H1 (cell line): Measurements from ENCODE around the gene SH3YL1. TPM values are rescaled to one million over a fixed set of nuclear protein-coding genes. Genes with fewer than 3 reads are reported as not detected.
A peak's percentile ranks its signal among the peaks of the same experiment; 100 is the strongest.

ENCODE experiments used
- CTCF ChIA-PET: fragments of 300-600 bp; sonication (Branson Sonifier 250); formaldehyde crosslinking; loops from one replicate; lab custom pipeline; 2021; ENCODE audit not compliant: partially characterized antibody; lab: Charles Lee
- POLR2A ChIA-PET: fragments of 300-600 bp; sonication (Branson Sonifier 250); formaldehyde crosslinking; loops from one replicate; lab custom pipeline; 2021; ENCODE audit warnings: inconsistent platforms; ENCODE audit not compliant: partially characterized antibody; lab: Charles Lee
- DNase-seq, 2 experiments: peaks; one replicate each; pipeline versions ENCODE4 v3.0.0 to v3.0.0-alpha.2; 2010 to 2022; ENCODE audit warnings: low spot score in 2 of 2, low read depth in 1 of 2, mixed read lengths in 1 of 2
- FAIRE-seq: peaks from 2 replicates; lab custom pipeline; 2011; peaks lifted over from hg19 to GRCh38; lab: Jason Lieb, UNC
- H2AFZ ChIP-seq: 2 replicates; pipeline ENCODE4 v1.8.1; 2012; ENCODE audit warnings: low read length, inconsistent platforms
- H2AK5ac ChIP-seq: 2 replicates; pipeline ENCODE4 v1.6.1; 2013; ENCODE audit warnings: low read depth, low read length
- H2BK120ac ChIP-seq: replicated peaks from 2 replicates; pipeline ENCODE3; 2013; ENCODE audit warnings: low read depth, low read length, inconsistent platforms
- H2BK12ac ChIP-seq: 2 replicates; pipeline ENCODE4 v1.6.1; 2013; ENCODE audit warnings: low read depth, low read length
- H2BK15ac ChIP-seq: 2 replicates; pipeline ENCODE4 v1.6.1; 2013; ENCODE audit warnings: low read length
- H2BK20ac ChIP-seq: 2 replicates; pipeline ENCODE4 v1.6.1; 2013; ENCODE audit warnings: low read length
- H2BK5ac ChIP-seq: 2 replicates; pipeline ENCODE4 v1.6.1; 2013; ENCODE audit warnings: low read depth, low read length
- H3K14ac ChIP-seq: 2 replicates; pipeline ENCODE4 v1.6.1; 2013; ENCODE audit warnings: inconsistent platforms; ENCODE audit not compliant: insufficient read length
- H3K18ac ChIP-seq: 2 replicates; pipeline ENCODE4 v1.6.1; 2013; ENCODE audit warnings: low read length; ENCODE audit errors: extremely low read depth
- H3K23ac ChIP-seq: 2 replicates; pipeline ENCODE4 v1.6.1; 2013; ENCODE audit warnings: inconsistent platforms; ENCODE audit not compliant: insufficient read length
- H3K23me2 ChIP-seq: 2 replicates; pipeline ENCODE4 v1.6.1; 2013; ENCODE audit warnings: low read depth, low read length
- H3K27ac ChIP-seq: 2 replicates; pipeline ENCODE4 v1.6.1; 2011; ENCODE audit warnings: low read depth, low read length, inconsistent platforms
- H3K27me3 ChIP-seq, 4 experiments: replicated peaks in 1 of 4; 1 replicate in 1 of 4; 2 replicates in 3 of 4; pipeline versions ENCODE4 v1.6.1 to v1.8.1; 2011 to 2013; ENCODE audit warnings: low read length in 3 of 4, mild to moderate bottlenecking in 3 of 4, inconsistent platforms in 2 of 4, mixed read lengths in 2 of 4, moderate library complexity in 1 of 4; ENCODE audit not compliant: control insufficient read depth in 3 of 4, insufficient read depth in 3 of 4; ENCODE audit errors: extremely low read depth in 1 of 4
- H3K36me3 ChIP-seq, 4 experiments: 2 replicates each; pipeline versions ENCODE4 v1.6.1 to v1.8.1; 2011 to 2013; ENCODE audit warnings: mild to moderate bottlenecking in 4 of 4, low read length in 3 of 4, moderate library complexity in 2 of 4, control low read depth in 1 of 4, inconsistent platforms in 1 of 4; ENCODE audit not compliant: insufficient read depth in 4 of 4, control insufficient read depth in 2 of 4
- H3K4ac ChIP-seq: replicated peaks from 2 replicates; pipeline ENCODE3; 2013; ENCODE audit warnings: low read length, low read depth, mixed read lengths, inconsistent platforms; ENCODE audit not compliant: insufficient read length
- H3K4me1 ChIP-seq, 4 experiments: replicated peaks in 1 of 4; 1 replicate in 1 of 4; 2 replicates in 3 of 4; pipeline versions ENCODE4 v1.6.1 to v1.8.1; 2011 to 2013; ENCODE audit warnings: low read length in 3 of 4, inconsistent platforms in 2 of 4, mixed read lengths in 1 of 4; ENCODE audit not compliant: insufficient read depth in 4 of 4, control insufficient read depth in 3 of 4
- H3K4me2 ChIP-seq, 2 experiments: 2 replicates each; pipeline versions ENCODE4 v1.6.1 to v1.8.1; 2011 to 2013; ENCODE audit warnings: low read depth in 2 of 2, low read length in 2 of 2, control low read depth in 1 of 2, inconsistent platforms in 1 of 2, mild to moderate bottlenecking in 1 of 2; ENCODE audit not compliant: insufficient read depth in 1 of 2
- H3K4me3 ChIP-seq, 4 experiments: fragments of 200-600, 300-600 bp in 1 of 4; sonication (generic), shearing (Covaris generic), sonication (Bioruptor Twin) in 1 of 4; 2 replicates each; pipeline versions ENCODE4 v1.5.1 to v1.8.1; 2011 to 2016; ENCODE audit warnings: low read length in 4 of 4, low read depth in 3 of 4, control low read depth in 2 of 4, inconsistent platforms in 2 of 4, mild to moderate bottlenecking in 2 of 4, mixed read lengths in 1 of 4, moderate library complexity in 1 of 4; ENCODE audit not compliant: insufficient read depth in 2 of 4; ENCODE audit errors: extremely low read depth in 1 of 4
- H3K56ac ChIP-seq: replicated peaks from 2 replicates; pipeline ENCODE3; 2013; ENCODE audit warnings: low read depth, mild to moderate bottlenecking, mixed read lengths, low read length, inconsistent platforms; ENCODE audit not compliant: insufficient read length
- H3K79me1 ChIP-seq: 2 replicates; pipeline ENCODE4 v1.6.1; 2013; ENCODE audit warnings: low read depth, low read length, control low read depth
- H3K79me2 ChIP-seq, 2 experiments: 2 replicates each; pipeline versions ENCODE4 v1.6.1 to v1.8.1; 2012 to 2013; ENCODE audit warnings: low read length in 2 of 2, mild to moderate bottlenecking in 2 of 2, inconsistent platforms in 1 of 2; ENCODE audit not compliant: insufficient read depth in 2 of 2, control insufficient read depth in 1 of 2
- H3K9ac ChIP-seq, 4 experiments: replicated peaks in 1 of 4; 1 replicate in 1 of 4; 2 replicates in 3 of 4; pipeline versions ENCODE4 v1.6.1 to v1.8.1; 2011 to 2013; ENCODE audit warnings: low read depth in 3 of 4, low read length in 3 of 4, control low read depth in 2 of 4, mild to moderate bottlenecking in 2 of 4, moderate library complexity in 2 of 4, inconsistent platforms in 1 of 4; ENCODE audit errors: extremely low read depth in 1 of 4
- H3K9me3 ChIP-seq, 2 experiments: 2 replicates each; pipeline versions ENCODE4 v1.6.1 to v1.8.1; 2012 to 2013; ENCODE audit warnings: mild to moderate bottlenecking in 2 of 2, moderate library complexity in 2 of 2, control low read depth in 1 of 2, inconsistent platforms in 1 of 2, low read depth in 1 of 2, low read length in 1 of 2, mixed read lengths in 1 of 2; ENCODE audit not compliant: insufficient read depth in 2 of 2
- H4K20me1 ChIP-seq, 2 experiments: replicated peaks in 1 of 2; 2 replicates each; pipeline versions ENCODE3 to v1.8.1; 2011 to 2013; ENCODE audit warnings: inconsistent platforms in 2 of 2, low read length in 2 of 2, mild to moderate bottlenecking in 1 of 2; ENCODE audit not compliant: insufficient read depth in 2 of 2, control insufficient read depth in 1 of 2
- H4K5ac ChIP-seq: 2 replicates; pipeline ENCODE4 v1.6.1; 2013; ENCODE audit warnings: low read length, low read depth, mixed read lengths, inconsistent platforms; ENCODE audit not compliant: insufficient read length
- H4K8ac ChIP-seq: 2 replicates; pipeline ENCODE4 v1.8.0; 2013; ENCODE audit warnings: mild to moderate bottlenecking, moderate library complexity, low read length, inconsistent platforms; ENCODE audit not compliant: insufficient read depth; ENCODE audit errors: extremely low read depth
- H4K91ac ChIP-seq: replicated peaks from 2 replicates; pipeline ENCODE3; 2013; ENCODE audit warnings: low read length, mixed read lengths, inconsistent platforms; ENCODE audit not compliant: insufficient read length
- ATF2 ChIP-seq: IDR thresholded peaks from 2 replicates; pipeline ENCODE4 v1.6.1; 2012; ENCODE audit warnings: low read length, inconsistent platforms
- BRCA1 ChIP-seq: IDR thresholded peaks from 2 replicates; pipeline ENCODE4 v1.6.1; 2012; ENCODE audit warnings: low read depth, low read length, improper control_type of control experiment
- E2F6 ChIP-seq: IDR thresholded peaks from 2 replicates; pipeline ENCODE4 v1.6.1; 2012; ENCODE audit warnings: inconsistent platforms
- EGR1 ChIP-seq: IDR thresholded peaks from 2 replicates; pipeline ENCODE4 v1.6.1; 2011; ENCODE audit warnings: low read depth, low read length, borderline replicate concordance
- KDM4A ChIP-seq: IDR thresholded peaks from one replicate; pipeline ENCODE4 v1.7.1; 2012; ENCODE audit warnings: low read depth, mild to moderate bottlenecking, moderate library complexity, low read length, inconsistent platforms; ENCODE audit not compliant: severe bottlenecking
- MAX ChIP-seq: IDR thresholded peaks from 2 replicates; pipeline ENCODE4 v1.6.1; 2012; ENCODE audit warnings: inconsistent platforms
- NANOG ChIP-seq: IDR thresholded peaks from 2 replicates; pipeline ENCODE4 v1.6.1; 2011; ENCODE audit warnings: low read length, low read depth, mild to moderate bottlenecking, inconsistent platforms; ENCODE audit not compliant: insufficient read depth, poor library complexity, severe bottlenecking
- NRF1 ChIP-seq: IDR thresholded peaks from 2 replicates; pipeline ENCODE4 v1.6.1; 2011; ENCODE audit warnings: mild to moderate bottlenecking, low read depth, low read length, improper control_type of control experiment
- RFX5 ChIP-seq: IDR thresholded peaks from 2 replicates; pipeline ENCODE4 v1.6.1; 2011; ENCODE audit warnings: low read depth, low read length, improper control_type of control experiment, borderline replicate concordance
- SP4 ChIP-seq: IDR thresholded peaks from 2 replicates; pipeline ENCODE4 v1.6.1; 2012; ENCODE audit warnings: low read length, inconsistent platforms
- SRF ChIP-seq: IDR thresholded peaks from 2 replicates; pipeline ENCODE4 v1.6.1; 2011; ENCODE audit warnings: mild to moderate bottlenecking, low read depth, low read length, moderate library complexity
- WGBS, 2 experiments: shearing (Covaris generic) in 1 of 2; methylation state at CpG; one replicate each; pipeline versions ENCODE4 v1.1.6 to v1.1.7; 2013 to 2015; ENCODE audit warnings: low lambda C conversion rate in 2 of 2, mixed read lengths in 2 of 2, inconsistent platforms in 1 of 2, low coverage in 1 of 2, missing lambda C conversion rate in 1 of 2; ENCODE audit not compliant: insufficient replicate concordance in 2 of 2, insufficient coverage in 1 of 2, insufficient read length in 1 of 2; ENCODE audit errors: extremely low coverage in 1 of 2, missing lambda C conversion rate in 1 of 2; 5-methylcytosine and 5-hydroxymethylcytosine counted together
- polyA plus RNA-seq, 7 experiments: library from polyadenylated mRNA; depleted of rRNA in 3 of 7; stranded (reverse) in 5 of 7; unstranded in 2 of 7; fragments of >200 nt in 5 of 7; fragments of 200-250 nt in 2 of 7; gene quantifications; 1 replicate in 5 of 7; 2 replicates in 1 of 7; 4 replicates in 1 of 7; pipeline versions ENCODE4 v1.2.1 to v1.2.3, GENCODE V29; 2011 to 2013; ENCODE audit warnings: missing spikeins in 2 of 7, mixed read lengths in 2 of 7
- total RNA-seq: library from RNA; stranded (reverse); fragmentation: NEBNext Ultra II Directional; extraction: Animal tissue kit (Norgen Biotek cat#: 25700); gene quantifications from 2 replicates; pipeline ENCODE4 v1.2.1, GENCODE V29; 2021

The SH3YL1 gene
- total and polyA plus RNA-seq, 2 of the 8 experiments (the other 6 are each of a cell fraction or from before 2014, with no cell fraction given): 13.6 to 37.2 TPM

GRCh38 chr2:287471-287885 is 23.6 kb upstream of the SH3YL1 start:
- Histone ChIP-seq H3K23me2 (peaks cover 8% of the 10 kb centered on the region; the same call in 1 of the 2 replicates), H3K9ac (no peak overlapping the region), H3K4me3 (peak overlapping the region; percentile 39 to 70 (median 45)), H3K18ac (no peak overlapping the region; the same call in 1 of the 2 replicates), H2AFZ (no peak overlapping the region), H3K27me3 (peaks cover 9 to 48% (median 33%) of the 10 kb centered on the region in 4 experiments), H3K56ac (no peak overlapping the region), H2BK20ac (no peak overlapping the region), H2BK120ac (no peak overlapping the region), H2BK15ac (no peak overlapping the region), H2BK5ac (no peak overlapping the region), H3K4me2 (peak overlapping the region; percentile 85 to 91), H4K20me1 (peaks cover 2 to 7% of the 10 kb centered on the region in 2 experiments), H4K8ac (no peak overlapping the region), H4K5ac (no peak overlapping the region), H3K14ac (no peak overlapping the region), H3K79me2 (no peaks in the 10 kb centered on the region), H2BK12ac (no peak overlapping the region), H3K4ac (no peak overlapping the region), H3K36me3 (peaks cover 0 to 2% (median 0%) of the 10 kb centered on the region in 4 experiments; a peak in 1 of 8 replicates), H2AK5ac (no peak overlapping the region), H3K23ac (no peak overlapping the region), H3K79me1 (no peaks in the 10 kb centered on the region), H3K4me1 (peaks cover 6 to 29% (median 20%) of the 10 kb centered on the region in 4 experiments), H4K91ac (no peak overlapping the region), H3K27ac (no peak overlapping the region), H3K9me3 (no peaks in the 10 kb centered on the region)
- DNase-seq (peak in 1 of 2 experiments; percentile 58), FAIRE-seq (no peak)
- ChIA-PET CTCF (interaction anchor here (1.0 kb wide), 1 partner anchor 31 kb away, joined by 3 read pairs; no protein-coding TSS in a partner anchor), POLR2A (interaction anchor here (1.2 to 1.9 kb wide), 3 partner anchors 11 to 23 kb away, joined by 3 to 8 read pairs (median 5); partner anchors contain the start of gene ACP1)
- no CpG with 5 or more reads among the region's 46 CpGs for WGBS, 2 experiments
- TF ChIP-seq KDM4A (no peak), MAX (peak; percentile 27; the same call in 1 of the 2 replicates), ATF2 (no peak), NRF1 (no peak), NANOG (no peak), EGR1 (no peak), SP4 (no peak), SRF (no peak), RFX5 (no peak), E2F6 (peak; percentile 30; the same call in 1 of the 2 replicates), BRCA1 (no peak)
